DOHH2 (cell line): ENCODE results near the gene PRDX5.

ENCODE experiments used
- H3F3A ChIP-seq: fragments of 200-600 bp; sonication (generic), shearing (Covaris generic); 2 replicates; pipeline ENCODE4 v1.6.0; 2016; ENCODE audit warnings: antibody characterized with exemption, mild to moderate bottlenecking; ENCODE audit not compliant: control insufficient read depth, insufficient read depth
- H3K27ac ChIP-seq: fragments of 200-600 bp; sonication (generic); 2 replicates; pipeline ENCODE4 v1.5.1; 2014; ENCODE audit warnings: low read depth, mild to moderate bottlenecking, low read length, moderate library complexity
- H3K27me3 ChIP-seq: fragments of 200-600 bp; sonication (generic); 2 replicates; pipeline ENCODE4 v1.6.1; 2014; ENCODE audit warnings: mild to moderate bottlenecking, low read length, mixed read lengths; ENCODE audit not compliant: control insufficient read depth
- H3K36me3 ChIP-seq: fragments of 200-600 bp; sonication (generic); 2 replicates; pipeline ENCODE4 v1.6.1; 2014; ENCODE audit warnings: mild to moderate bottlenecking, low read length, moderate library complexity, mixed read lengths; ENCODE audit not compliant: control insufficient read depth
- H3K4me1 ChIP-seq: fragments of 200-600 bp; sonication (generic); 2 replicates; pipeline ENCODE4 v1.6.1; 2014; ENCODE audit warnings: mild to moderate bottlenecking, low read length, mixed read lengths; ENCODE audit not compliant: control insufficient read depth
- H3K4me2 ChIP-seq: fragments of 200-600 bp; sonication (generic); 2 replicates; pipeline ENCODE4 v1.6.0; 2014; ENCODE audit warnings: mild to moderate bottlenecking, low read length, moderate library complexity
- H3K4me3 ChIP-seq: fragments of 200-600 bp; sonication (generic); 2 replicates; pipeline ENCODE4 v1.5.1; 2014; ENCODE audit warnings: mild to moderate bottlenecking, low read length, mixed read lengths
- H3K79me2 ChIP-seq: fragments of 200-600 bp; sonication (generic); 2 replicates; pipeline ENCODE4 v1.6.1; 2014; ENCODE audit warnings: mild to moderate bottlenecking, low read length, mixed read lengths; ENCODE audit not compliant: control insufficient read depth
- H3K9me2 ChIP-seq: fragments of 200-600 bp; sonication (generic); replicated peaks from 2 replicates; pipeline ENCODE4 v1.6.1; 2014; ENCODE audit warnings: mild to moderate bottlenecking, low read length, mixed read lengths; ENCODE audit not compliant: control insufficient read depth
- H3K9me3 ChIP-seq: fragments of 200-600 bp; sonication (generic); 2 replicates; pipeline ENCODE4 v1.6.1; 2014; ENCODE audit warnings: antibody characterized with exemption, low read length, mixed read lengths; ENCODE audit not compliant: control insufficient read depth, insufficient read depth
- H4K20me1 ChIP-seq: fragments of 200-600 bp; sonication (generic); 2 replicates; pipeline ENCODE4 v1.6.0; 2014; ENCODE audit warnings: low read depth, mild to moderate bottlenecking, antibody characterized with exemption, low read length, moderate library complexity; ENCODE audit not compliant: control insufficient read depth, insufficient read depth
- EZH2phosphoT487 ChIP-seq: fragments of 200-600 bp; sonication (generic); IDR thresholded peaks from 2 replicates; pipeline ENCODE4 v1.6.1; 2017; ENCODE audit warnings: borderline replicate concordance, mild to moderate bottlenecking, antibody characterized with exemption, low read length, moderate library complexity, mixed read lengths
- TF ChIP-seq, protein P1 (sequence below): fragments of 200-600 bp; sonication (generic); IDR thresholded peaks from one replicate; pipeline ENCODE4 v1.5.1; 2014; ENCODE audit warnings: antibody characterized with exemption, mild to moderate bottlenecking, low read depth, low read length; ENCODE audit not compliant: poor library complexity, severe bottlenecking

Gene PRDX5

GRCh38 chr11:64275031-64275800 lies 42.7 kb upstream of the PRDX5 start:
- Histone ChIP-seq H3K4me1 (peaks cover 11% of the 10 kb centered on the region), H3K79me2 (peaks cover 19% of the 10 kb centered on the region), H3K36me3 (peaks cover 23% of the 10 kb centered on the region), H3K27ac (no peak overlapping the region), H3K9me2 (no peaks in the 10 kb centered on the region), H3K4me3 (no peak overlapping the region), H3F3A (peaks cover 8% of the 10 kb centered on the region), H3K4me2 (no peak overlapping the region), H3K27me3 (no peaks in the 10 kb centered on the region), H3K9me3 (no peaks in the 10 kb centered on the region), H4K20me1 (no peaks in the 10 kb centered on the region)
- TF ChIP-seq EZH2phosphoT487: no peak
- TF ChIP-seq, protein P1, sequence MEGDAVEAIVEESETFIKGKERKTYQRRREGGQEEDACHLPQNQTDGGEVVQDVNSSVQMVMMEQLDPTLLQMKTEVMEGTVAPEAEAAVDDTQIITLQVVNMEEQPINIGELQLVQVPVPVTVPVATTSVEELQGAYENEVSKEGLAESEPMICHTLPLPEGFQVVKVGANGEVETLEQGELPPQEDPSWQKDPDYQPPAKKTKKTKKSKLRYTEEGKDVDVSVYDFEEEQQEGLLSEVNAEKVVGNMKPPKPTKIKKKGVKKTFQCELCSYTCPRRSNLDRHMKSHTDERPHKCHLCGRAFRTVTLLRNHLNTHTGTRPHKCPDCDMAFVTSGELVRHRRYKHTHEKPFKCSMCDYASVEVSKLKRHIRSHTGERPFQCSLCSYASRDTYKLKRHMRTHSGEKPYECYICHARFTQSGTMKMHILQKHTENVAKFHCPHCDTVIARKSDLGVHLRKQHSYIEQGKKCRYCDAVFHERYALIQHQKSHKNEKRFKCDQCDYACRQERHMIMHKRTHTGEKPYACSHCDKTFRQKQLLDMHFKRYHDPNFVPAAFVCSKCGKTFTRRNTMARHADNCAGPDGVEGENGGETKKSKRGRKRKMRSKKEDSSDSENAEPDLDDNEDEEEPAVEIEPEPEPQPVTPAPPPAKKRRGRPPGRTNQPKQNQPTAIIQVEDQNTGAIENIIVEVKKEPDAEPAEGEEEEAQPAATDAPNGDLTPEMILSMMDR: no peak

DNA sequence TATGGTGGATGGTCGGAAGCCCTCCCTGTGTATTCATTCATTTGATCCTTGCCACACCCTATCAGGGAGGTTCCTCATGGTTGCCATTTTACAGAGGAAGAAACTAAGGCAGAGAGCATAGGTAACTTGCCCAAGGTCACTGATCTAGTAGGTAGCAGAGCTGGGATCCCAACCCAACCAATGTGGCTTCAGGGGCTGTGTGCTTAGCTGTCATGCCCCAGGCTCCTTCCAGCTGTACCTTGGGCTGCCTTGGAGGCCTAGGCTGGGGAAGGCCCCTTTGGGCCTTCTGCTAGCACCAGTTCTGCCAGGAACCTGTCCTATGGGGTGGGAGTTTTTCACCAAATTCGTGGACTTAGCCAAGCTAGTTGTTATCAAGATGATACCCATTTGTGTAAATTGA lies 42.1 kb upstream of the PRDX5 start:
- no peaks in the 10 kb centered on the region for H4K20me1 ChIP-seq
- peaks cover 14% of the 10 kb centered on the region for H3K79me2 ChIP-seq
- H3F3A ChIP-seq: peaks cover 8% of the 10 kb centered on the region
- peaks cover 11% of the 10 kb centered on the region for H3K4me1 ChIP-seq
- no peaks in the 10 kb centered on the region for H3K27me3 ChIP-seq
- no peaks in the 10 kb centered on the region for H3K9me3 ChIP-seq
- no peaks in the 10 kb centered on the region for H3K9me2 ChIP-seq
- TF ChIP-seq EZH2phosphoT487: no peak
- TF ChIP-seq, protein P1: no peak
- no peak overlapping the region for H3K4me2 ChIP-seq
- H3K4me3 ChIP-seq: no peak overlapping the region
- H3K27ac ChIP-seq: no peak overlapping the region
- H3K36me3 ChIP-seq: peaks cover 18% of the 10 kb centered on the region

DNA sequence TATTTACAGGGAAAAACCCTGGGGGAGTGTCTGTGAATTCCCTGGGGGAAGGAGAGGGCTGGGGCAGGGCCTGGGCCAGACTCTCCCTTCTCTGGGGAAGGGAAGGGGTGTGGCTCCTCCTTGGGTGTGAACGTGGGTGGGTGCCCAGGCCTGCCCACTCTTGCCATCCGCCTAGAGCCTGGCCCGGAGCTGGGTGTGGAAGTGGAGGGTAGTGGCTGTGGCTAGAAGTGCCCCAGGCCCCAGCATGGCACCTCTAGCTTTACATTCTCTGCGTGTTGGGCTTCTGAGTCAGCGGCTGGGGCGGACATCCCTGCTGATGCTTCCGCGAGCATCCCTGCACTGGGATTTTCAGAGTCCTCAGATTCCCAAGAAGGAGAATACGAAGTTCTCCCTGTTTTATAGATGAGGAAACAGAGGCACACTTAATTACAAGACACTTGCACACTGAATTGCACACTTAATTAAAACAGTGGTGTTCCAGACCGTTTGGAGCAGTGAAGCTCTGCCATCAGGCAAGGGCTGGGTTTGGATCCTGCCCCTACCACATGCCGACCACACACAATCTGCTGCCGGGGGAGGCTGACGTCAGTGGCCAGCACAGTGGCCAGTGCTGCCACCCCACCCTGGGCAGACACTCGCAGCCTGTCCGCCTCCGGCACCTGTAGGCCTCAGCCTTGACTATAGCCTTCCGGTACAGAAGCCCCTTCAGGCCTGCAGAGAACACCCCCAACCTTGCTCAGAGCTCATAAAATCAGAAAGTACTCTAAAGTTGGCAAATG lies 41.1 kb upstream of the PRDX5 start:
- H3K9me2 ChIP-seq: no peaks in the 10 kb centered on the region
- H3K27ac ChIP-seq: no peak overlapping the region
- no peak overlapping the region for H3K4me2 ChIP-seq
- H3K27me3 ChIP-seq: no peaks in the 10 kb centered on the region
- no peak for TF ChIP-seq EZH2phosphoT487
- TF ChIP-seq, protein P1: no peak
- H3K4me1 ChIP-seq: peaks cover 7% of the 10 kb centered on the region
- peaks cover 9% of the 10 kb centered on the region for H3K79me2 ChIP-seq
- H3K9me3 ChIP-seq: no peaks in the 10 kb centered on the region
- peaks cover 8% of the 10 kb centered on the region for H3F3A ChIP-seq
- H3K4me3 ChIP-seq: no peak overlapping the region
- H4K20me1 ChIP-seq: no peaks in the 10 kb centered on the region
- H3K36me3 ChIP-seq: peaks cover 14% of the 10 kb centered on the region; the same call in 1 of the 2 replicates
